Measurements from ENCODE around the gene SIVA1.

- no peak for TF ChIP-seq POLR2A (IDR thresholded peaks at IDR 0.05)
- TF ChIP-seq CTCF (IDR thresholded peaks at IDR 0.05), result no peak
These were observed 29.9 kb upstream of the SIVA1 start for GRCh38 chr14:104722938-104723650.
